ENCODE data around the gene SMG5.

- TF ChIP-seq EZH2 (IDR thresholded peaks at IDR 0.05; ENCODE audit: borderline replicate concordance, insufficient read depth, low read depth, low read length, poor library complexity, severe bottlenecking) (no peak), CTCF (IDR thresholded peaks at IDR 0.05) (no peak)
Observed at GRCh38 chr1:156226782-156227181, 55.8 kb downstream of the SMG5 start.

Data from B cell (primary cell).